ENCODE measurements around the gene MPRIP.

The MPRIP gene

GRCh38 chr17:17205368-17206123 lies 163.3 kb downstream of the MPRIP start (continued):
- TF ChIP-seq REST (tag by site-specific recombination; IDR thresholded peaks at IDR 0.05) (no peak), ZNF501 (tag by site-specific recombination; IDR thresholded peaks at IDR 0.05) (0 out of 2 replicates have a peak, but pooled peaks have one; percentile 39), ZNF76 (tag by site-specific recombination; IDR thresholded peaks at IDR 0.05; ENCODE audit: borderline replicate concordance, low read depth) (peak; percentile 16; the same call in 1 of the 2 replicates)

GRCh38 chr17:17206124-17206912 lies 164.1 kb downstream of the MPRIP start, which contains the start of gene PLD6:
PLD6 (minus strand) TSS chr17:17206333; CDS start chr17:17206286, 47 bp downstream.
- ChIA-PET POLR2A (no interaction called here), CTCF (interaction anchor here (0.7 kb wide), 1 partner anchor 26 kb away, joined by 3 read pairs; no protein-coding TSS in a partner anchor)
- Histone ChIP-seq H3K27ac (ENCODE audit: extremely low read depth, low read depth, low read length) (peak within 1 kb of the TSS; percentile 87; the same call in 1 of the 2 replicates), H3K36me3 (ENCODE audit: control insufficient read depth in 2 of 2, insufficient read depth in 1 of 2, low read length in 2 of 2) (peaks cover 4 to 36% of the 10 kb centered on the region in 2 experiments), H3K4me1 (ENCODE audit: control insufficient read depth, insufficient read depth, low read length) (peaks cover 5% of the 10 kb centered on the region), H3K9me3 (ENCODE audit: control insufficient read depth, insufficient read depth, low read depth, low read length) (no peaks in the 10 kb centered on the region), H3K4me3 (ENCODE audit: low read depth, low read length) (peak within 1 kb of the TSS; percentile 57)
- TF ChIP-seq, protein P1, sequence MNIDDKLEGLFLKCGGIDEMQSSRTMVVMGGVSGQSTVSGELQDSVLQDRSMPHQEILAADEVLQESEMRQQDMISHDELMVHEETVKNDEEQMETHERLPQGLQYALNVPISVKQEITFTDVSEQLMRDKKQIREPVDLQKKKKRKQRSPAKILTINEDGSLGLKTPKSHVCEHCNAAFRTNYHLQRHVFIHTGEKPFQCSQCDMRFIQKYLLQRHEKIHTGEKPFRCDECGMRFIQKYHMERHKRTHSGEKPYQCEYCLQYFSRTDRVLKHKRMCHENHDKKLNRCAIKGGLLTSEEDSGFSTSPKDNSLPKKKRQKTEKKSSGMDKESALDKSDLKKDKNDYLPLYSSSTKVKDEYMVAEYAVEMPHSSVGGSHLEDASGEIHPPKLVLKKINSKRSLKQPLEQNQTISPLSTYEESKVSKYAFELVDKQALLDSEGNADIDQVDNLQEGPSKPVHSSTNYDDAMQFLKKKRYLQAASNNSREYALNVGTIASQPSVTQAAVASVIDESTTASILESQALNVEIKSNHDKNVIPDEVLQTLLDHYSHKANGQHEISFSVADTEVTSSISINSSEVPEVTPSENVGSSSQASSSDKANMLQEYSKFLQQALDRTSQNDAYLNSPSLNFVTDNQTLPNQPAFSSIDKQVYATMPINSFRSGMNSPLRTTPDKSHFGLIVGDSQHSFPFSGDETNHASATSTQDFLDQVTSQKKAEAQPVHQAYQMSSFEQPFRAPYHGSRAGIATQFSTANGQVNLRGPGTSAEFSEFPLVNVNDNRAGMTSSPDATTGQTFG (tag by site-specific recombination; IDR thresholded peaks at IDR 0.05; ENCODE audit: borderline replicate concordance), result no peak
- TF ChIP-seq OSR2 (tag by site-specific recombination; IDR thresholded peaks at IDR 0.05), result peak; percentile 33; the same call in 1 of the 2 replicates
- TF ChIP-seq ZBTB8A (tag by site-specific recombination; IDR thresholded peaks at IDR 0.05), result 0 out of 2 replicates have a peak, but pooled peaks have one; percentile 30
- no peak for TF ChIP-seq ZNF48 (tag by site-specific recombination; IDR thresholded peaks at IDR 0.05)
- TF ChIP-seq SCRT1 (tag by site-specific recombination; IDR thresholded peaks at IDR 0.05; ENCODE audit: borderline replicate concordance), result peak; percentile 97
- peak; percentile 66 for TF ChIP-seq SP2 (tag by site-specific recombination; IDR thresholded peaks at IDR 0.05)
- TF ChIP-seq SP7 (tag by site-specific recombination; IDR thresholded peaks at IDR 0.05), result peak; percentile 94
- 0 out of 2 replicates have a peak, but pooled peaks have one; percentile 56 for TF ChIP-seq ZNF792 (tag by site-specific recombination; IDR thresholded peaks at IDR 0.05)
- TF ChIP-seq ZNF580 (tag by site-specific recombination; IDR thresholded peaks at IDR 0.05), result no peak
- TF ChIP-seq ZNF398 (tag by site-specific recombination; IDR thresholded peaks at IDR 0.05), result peak; percentile 63
- TF ChIP-seq EGR2 (tag by site-specific recombination; IDR thresholded peaks at IDR 0.05; ENCODE audit: low read depth), result peak; percentile 95
- peak; percentile 66; the same call in 1 of the 2 replicates for TF ChIP-seq ZNF660 (tag by site-specific recombination; IDR thresholded peaks at IDR 0.05)
- 0 out of 2 replicates have a peak, but pooled peaks have one; percentile 57 for TF ChIP-seq ZNF785 (tag by site-specific recombination; IDR thresholded peaks at IDR 0.05)
- TF ChIP-seq ZBTB21 (tag by site-specific recombination; IDR thresholded peaks at IDR 0.05), result no peak
- TF ChIP-seq, protein P2, sequence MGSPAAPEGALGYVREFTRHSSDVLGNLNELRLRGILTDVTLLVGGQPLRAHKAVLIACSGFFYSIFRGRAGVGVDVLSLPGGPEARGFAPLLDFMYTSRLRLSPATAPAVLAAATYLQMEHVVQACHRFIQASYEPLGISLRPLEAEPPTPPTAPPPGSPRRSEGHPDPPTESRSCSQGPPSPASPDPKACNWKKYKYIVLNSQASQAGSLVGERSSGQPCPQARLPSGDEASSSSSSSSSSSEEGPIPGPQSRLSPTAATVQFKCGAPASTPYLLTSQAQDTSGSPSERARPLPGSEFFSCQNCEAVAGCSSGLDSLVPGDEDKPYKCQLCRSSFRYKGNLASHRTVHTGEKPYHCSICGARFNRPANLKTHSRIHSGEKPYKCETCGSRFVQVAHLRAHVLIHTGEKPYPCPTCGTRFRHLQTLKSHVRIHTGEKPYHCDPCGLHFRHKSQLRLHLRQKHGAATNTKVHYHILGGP (tag by site-specific recombination; IDR thresholded peaks at IDR 0.05), result peak; percentile 57; the same call in 1 of the 2 replicates
- TF ChIP-seq ZBTB44 (tag by site-specific recombination; IDR thresholded peaks at IDR 0.05), result peak; percentile 47; the same call in 1 of the 2 replicates
